Neutrophil (primary cell): Measurements from ENCODE around the gene SSBP4.
A peak's percentile ranks its signal among the peaks of the same experiment; 100 is the strongest.

ENCODE experiments used
- H3K27ac ChIP-seq: fragments of 200-600 bp; sonication (generic); 2 replicates; pipeline ENCODE4 v1.5.1; 2016; ENCODE audit warnings: mild to moderate bottlenecking, moderate library complexity
- H3K27me3 ChIP-seq: fragments of 200-600 bp; sonication (generic); 2 replicates; pipeline ENCODE4 v1.6.0; 2016; ENCODE audit warnings: mild to moderate bottlenecking
- H3K36me3 ChIP-seq: fragments of 200-600 bp; sonication (generic); 2 replicates; pipeline ENCODE4 v1.5.1; 2017
- H3K4me1 ChIP-seq, 2 experiments: fragments of 200-600 bp in 1 of 2; sonication (generic) in 1 of 2; 1 replicate in 1 of 2; 2 replicates in 1 of 2; pipeline versions ENCODE4 v1.5.1 to v1.6.1; 2013 to 2016; ENCODE audit warnings: low read depth in 1 of 2, low read length in 1 of 2, mild to moderate bottlenecking in 1 of 2, moderate library complexity in 1 of 2; ENCODE audit not compliant: control insufficient read depth in 1 of 2, insufficient read depth in 1 of 2
- H3K4me3 ChIP-seq, 2 experiments: fragments of 200-600 bp in 1 of 2; sonication (generic) in 1 of 2; 1 replicate in 1 of 2; 2 replicates in 1 of 2; pipeline ENCODE4 v1.5.1; 2013 to 2016; ENCODE audit warnings: low read depth in 1 of 2, low read length in 1 of 2, mild to moderate bottlenecking in 1 of 2, moderate library complexity in 1 of 2
- H3K9me3 ChIP-seq: fragments of 200-600 bp; sonication (generic); 2 replicates; pipeline ENCODE4 v1.5.1; 2016
- CTCF ChIP-seq: fragments of 200-600 bp; sonication (generic); IDR thresholded peaks from 2 replicates; pipeline ENCODE4 v1.5.1; 2016; ENCODE audit warnings: antibody characterized with exemption

The SSBP4 gene

GRCh38 chr19:18441804-18442788 lies 22.9 kb downstream of the SSBP4 start:
- no peak for TF ChIP-seq CTCF
- peaks cover 8 to 14% of the 10 kb centered on the region in 2 experiments for H3K4me1 ChIP-seq
- H3K36me3 ChIP-seq: peaks cover 58% of the 10 kb centered on the region
- H3K27me3 ChIP-seq: peaks cover 33% of the 10 kb centered on the region
- H3K9me3 ChIP-seq: no peaks in the 10 kb centered on the region
- H3K27ac ChIP-seq: peak overlapping the region; percentile 38
- H3K4me3 ChIP-seq: no peak overlapping the region

GRCh38 chr19:18442941-18443340 lies 23.7 kb downstream of the SSBP4 start:
- TF ChIP-seq CTCF: no peak
- Histone ChIP-seq H3K4me3 (no peak overlapping the region), H3K36me3 (peaks cover 66% of the 10 kb centered on the region), H3K27me3 (peaks cover 25% of the 10 kb centered on the region), H3K27ac (no peak overlapping the region), H3K4me1 (peaks cover 3 to 6% of the 10 kb centered on the region in 2 experiments), H3K9me3 (no peaks in the 10 kb centered on the region)

- H3K36me3 ChIP-seq: peaks cover 70% of the 10 kb centered on the region
- H3K9me3 ChIP-seq: no peaks in the 10 kb centered on the region
- H3K27me3 ChIP-seq: peaks cover 20% of the 10 kb centered on the region
- H3K27ac ChIP-seq: no peak overlapping the region
- peaks cover under 1 to 1% of the 10 kb centered on the region in 2 experiments for H3K4me1 ChIP-seq
- no peak overlapping the region for H3K4me3 ChIP-seq
- no peak for TF ChIP-seq CTCF
Observed at GRCh38 chr19:18443406-18443805, 24.2 kb downstream of the SSBP4 start.

GRCh38 chr19:18443831-18444230 lies 24.6 kb downstream of the SSBP4 start:
- H3K36me3 ChIP-seq: peaks cover 74% of the 10 kb centered on the region
- no peak overlapping the region for H3K27ac ChIP-seq
- no peak overlapping the region for H3K4me3 ChIP-seq
- H3K9me3 ChIP-seq: no peaks in the 10 kb centered on the region
- TF ChIP-seq CTCF: no peak
- peaks cover 16% of the 10 kb centered on the region for H3K27me3 ChIP-seq
- no peaks in the 10 kb centered on the region for H3K4me1 ChIP-seq

GRCh38 chr19:18444513-18444912 lies 25.3 kb downstream of the SSBP4 start:
- Histone ChIP-seq H3K27me3 (peaks cover 9% of the 10 kb centered on the region), H3K4me3 (no peak overlapping the region), H3K4me1 (no peaks in the 10 kb centered on the region), H3K36me3 (peaks cover 81% of the 10 kb centered on the region), H3K9me3 (no peaks in the 10 kb centered on the region), H3K27ac (no peak overlapping the region)
- TF ChIP-seq CTCF: no peak
